Heart left ventricle (tissue), 13 donors: ENCODE results near the gene MYOM1.

Source experiments
- POLR2A ChIP-seq, 2 donors: fragments of 450-650 bp; IDR thresholded peaks; one replicate each; pipeline ENCODE4 v1.6.1; 2017; ENCODE audit warnings: antibody characterized with exemption in 2 of 2, mild to moderate bottlenecking in 2 of 2, moderate library complexity in 2 of 2
- TF ChIP-seq, protein P1 (sequence below), 12 donors: fragments of 200-600 bp; sonication (generic) in 4 of 12; IDR thresholded peaks; one replicate each; pipeline versions ENCODE4 v1.5.0 to v1.8.0; 2018 to 2022; ENCODE audit warnings: antibody characterized with exemption in 12 of 12, mild to moderate bottlenecking in 5 of 12
- donor health status: ischemic (EF 13 %, LVEDD 7.1; RV severe dilation, severe dysfunction).
- donor health status: DM: no; HTN: yes; CAD: no.
- donor health status: DM: no; HTN: no; CAD: no.
- donor health status: ischemic (EF 25% LVEDD 6.9; RV normal size, moderate dysfunction).
- donor health status: ischemic (EF 25% LVEDD 5.7; RV mildly dilated, moderate dysfunction).
- donor health status: ischemic (EF 35%, LVEDD 5.7; RV mildly dilated, moderate dysfunction).
- donor health status: nonischemic (EF 11% LVEDD 7.7; RV severe dilation, severe dysfunction).
- donor health status: DM: yes; HTN: yes; CAD: no.
- donor health status: PGD.
- donor health status: ischemic (EF 29% LVEDD 5.4; RV normal size, mild dysfunction).
- donor health status: nonischemic (EF 23%, LVEDD 6.1; RV moderate dilation, normal function).

DNA sequence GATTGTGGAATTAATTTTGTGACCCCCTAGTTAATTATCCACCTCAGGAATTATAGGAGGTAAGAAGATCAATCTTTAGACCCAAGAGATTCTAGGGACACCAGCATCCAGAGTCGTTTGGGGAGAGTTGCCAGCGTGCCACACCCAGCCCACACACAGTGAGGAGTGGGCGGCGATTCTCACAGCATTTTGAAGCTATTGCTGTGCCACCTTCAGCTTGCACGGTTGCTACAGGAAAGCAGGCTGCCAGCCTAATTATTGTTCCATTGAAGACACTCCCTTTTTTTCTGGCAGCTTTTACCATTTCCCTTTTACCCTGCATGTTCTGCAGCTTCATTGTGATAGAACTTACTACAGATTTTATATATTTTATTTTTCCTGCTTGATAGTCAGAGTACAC is 14.7 kb upstream of the MYOM1 start:
- TF ChIP-seq, protein P1, sequence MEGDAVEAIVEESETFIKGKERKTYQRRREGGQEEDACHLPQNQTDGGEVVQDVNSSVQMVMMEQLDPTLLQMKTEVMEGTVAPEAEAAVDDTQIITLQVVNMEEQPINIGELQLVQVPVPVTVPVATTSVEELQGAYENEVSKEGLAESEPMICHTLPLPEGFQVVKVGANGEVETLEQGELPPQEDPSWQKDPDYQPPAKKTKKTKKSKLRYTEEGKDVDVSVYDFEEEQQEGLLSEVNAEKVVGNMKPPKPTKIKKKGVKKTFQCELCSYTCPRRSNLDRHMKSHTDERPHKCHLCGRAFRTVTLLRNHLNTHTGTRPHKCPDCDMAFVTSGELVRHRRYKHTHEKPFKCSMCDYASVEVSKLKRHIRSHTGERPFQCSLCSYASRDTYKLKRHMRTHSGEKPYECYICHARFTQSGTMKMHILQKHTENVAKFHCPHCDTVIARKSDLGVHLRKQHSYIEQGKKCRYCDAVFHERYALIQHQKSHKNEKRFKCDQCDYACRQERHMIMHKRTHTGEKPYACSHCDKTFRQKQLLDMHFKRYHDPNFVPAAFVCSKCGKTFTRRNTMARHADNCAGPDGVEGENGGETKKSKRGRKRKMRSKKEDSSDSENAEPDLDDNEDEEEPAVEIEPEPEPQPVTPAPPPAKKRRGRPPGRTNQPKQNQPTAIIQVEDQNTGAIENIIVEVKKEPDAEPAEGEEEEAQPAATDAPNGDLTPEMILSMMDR (IDR thresholded peaks at IDR 0.05): no peak
- TF ChIP-seq POLR2A (IDR thresholded peaks at IDR 0.05): no peak
